IPS-18a (cell line): Measurements from ENCODE around the gene GABRB1.

ENCODE experiments used
- H3K27ac ChIP-seq: one replicate; pipeline ENCODE4 v1.5.1; 2013; ENCODE audit warnings: low read length
- H3K27me3 ChIP-seq: one replicate; pipeline ENCODE4 v1.6.1; 2013; ENCODE audit warnings: mild to moderate bottlenecking, low read length; ENCODE audit not compliant: control insufficient read depth, insufficient read depth
- H3K36me3 ChIP-seq: one replicate; pipeline ENCODE4 v1.6.1; 2013; ENCODE audit warnings: low read depth, low read length; ENCODE audit not compliant: control insufficient read depth
- H3K4me1 ChIP-seq: one replicate; pipeline ENCODE4 v1.6.1; 2013; ENCODE audit warnings: low read depth, low read length; ENCODE audit not compliant: control insufficient read depth
- H3K4me3 ChIP-seq: one replicate; pipeline ENCODE4 v1.5.1; 2013; ENCODE audit warnings: low read length
- H3K9ac ChIP-seq: one replicate; pipeline ENCODE4 v1.6.1; 2013; ENCODE audit warnings: mild to moderate bottlenecking, low read length, moderate library complexity
- H3K9me3 ChIP-seq: one replicate; pipeline ENCODE4 v1.6.1; 2013; ENCODE audit warnings: low read depth, low read length; ENCODE audit not compliant: control insufficient read depth

Gene GABRB1

DNA sequence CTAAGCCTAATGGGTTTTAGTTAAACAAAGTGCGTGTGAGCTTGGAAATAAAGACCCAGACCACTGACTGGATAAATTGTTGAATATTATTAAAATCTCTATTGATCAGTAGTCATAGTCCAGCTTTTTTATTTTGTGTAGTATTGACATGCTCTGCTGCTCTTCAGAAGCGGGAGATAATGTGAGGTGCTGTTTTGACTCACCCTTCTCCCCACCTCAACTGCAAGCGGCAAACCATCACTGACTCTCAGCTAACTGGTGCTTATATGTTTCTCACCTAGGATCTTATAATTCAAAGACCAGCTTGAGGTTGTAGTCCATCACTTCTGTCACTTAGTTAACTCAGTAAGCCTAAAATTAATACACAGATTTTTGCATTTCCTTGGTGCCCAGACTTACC lies 359.9 kb downstream of the GABRB1 start:
- Histone ChIP-seq H3K27ac (no peak overlapping the region), H3K27me3 (no peaks in the 10 kb centered on the region), H3K9me3 (no peaks in the 10 kb centered on the region), H3K4me3 (no peak overlapping the region), H3K36me3 (no peaks in the 10 kb centered on the region), H3K9ac (no peak overlapping the region), H3K4me1 (no peaks in the 10 kb centered on the region)

DNA sequence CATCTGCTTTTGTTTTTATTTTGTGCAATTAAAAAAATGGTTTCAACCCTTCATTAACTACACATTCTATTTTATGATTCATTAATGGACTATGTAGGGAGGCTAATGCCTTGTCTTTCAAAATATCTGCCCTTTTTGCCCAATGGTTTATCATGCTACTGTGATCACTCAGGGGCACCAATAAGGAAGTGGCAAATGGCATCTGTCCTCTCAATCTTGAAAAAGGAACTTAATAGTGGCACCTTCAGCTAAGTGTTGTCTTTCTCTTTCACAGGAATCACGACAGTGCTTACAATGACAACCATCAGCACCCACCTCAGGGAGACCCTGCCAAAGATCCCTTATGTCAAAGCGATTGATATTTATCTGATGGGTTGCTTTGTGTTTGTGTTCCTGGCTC lies 375.0 kb downstream of the GABRB1 start:
- Histone ChIP-seq H3K9me3 (no peaks in the 10 kb centered on the region), H3K27me3 (no peaks in the 10 kb centered on the region), H3K4me1 (no peaks in the 10 kb centered on the region), H3K27ac (no peak overlapping the region), H3K36me3 (no peaks in the 10 kb centered on the region), H3K4me3 (no peak overlapping the region), H3K9ac (no peak overlapping the region)

DNA sequence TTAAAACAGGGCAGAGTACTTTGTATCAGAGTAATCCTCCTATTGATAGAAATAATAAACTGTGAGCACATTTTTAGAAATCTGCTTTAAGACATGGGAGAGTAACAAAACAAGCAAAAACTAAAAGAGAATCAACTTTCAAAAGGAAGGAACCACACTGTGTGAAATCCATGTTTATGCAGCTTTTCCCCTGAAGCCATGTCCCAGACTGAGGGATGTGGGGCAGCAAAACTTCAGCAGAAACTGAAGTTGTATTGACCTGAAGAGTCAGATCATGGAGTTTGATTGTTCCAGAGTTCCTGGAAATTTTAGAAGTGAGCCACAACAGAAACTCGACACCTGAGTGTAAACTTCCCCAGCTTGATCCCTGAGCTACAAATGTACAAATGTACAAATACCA lies 378.9 kb downstream of the GABRB1 start:
- H3K36me3 ChIP-seq = no peaks in the 10 kb centered on the region
- H3K4me3 ChIP-seq = no peak overlapping the region
- H3K9me3 ChIP-seq = no peaks in the 10 kb centered on the region
- no peaks in the 10 kb centered on the region for H3K27me3 ChIP-seq
- peaks cover 12% of the 10 kb centered on the region for H3K4me1 ChIP-seq
- no peak overlapping the region for H3K27ac ChIP-seq
- no peak overlapping the region for H3K9ac ChIP-seq

DNA sequence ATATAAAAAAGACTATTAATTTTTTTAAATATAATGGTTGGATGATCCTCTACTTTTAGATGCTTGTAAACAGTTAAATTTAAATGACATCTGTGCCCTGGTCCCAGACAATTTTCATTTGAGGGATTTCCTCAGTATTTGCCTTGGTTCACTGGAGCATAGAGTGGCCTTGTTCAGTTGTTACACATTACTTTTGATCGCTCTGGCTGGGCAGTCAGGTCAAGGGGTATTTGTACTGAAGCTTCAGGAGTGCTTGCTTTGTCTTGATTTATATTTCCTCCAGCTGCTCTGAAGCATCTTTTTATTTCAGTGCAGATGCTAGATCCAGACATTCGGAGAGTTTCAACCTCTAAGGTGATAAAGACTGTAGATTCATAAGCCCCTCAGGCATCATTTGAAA lies 382.2 kb downstream of the GABRB1 start:
- Histone ChIP-seq H3K27me3 (no peaks in the 10 kb centered on the region), H3K4me1 (peaks cover 12% of the 10 kb centered on the region), H3K4me3 (no peak overlapping the region), H3K9me3 (no peaks in the 10 kb centered on the region), H3K36me3 (no peaks in the 10 kb centered on the region), H3K9ac (no peak overlapping the region), H3K27ac (no peak overlapping the region)

GRCh38 chr4:47415719-47416118 lies 384.4 kb downstream of the GABRB1 start:
- Histone ChIP-seq H3K4me1 (peaks cover 12% of the 10 kb centered on the region), H3K9me3 (no peaks in the 10 kb centered on the region), H3K36me3 (no peaks in the 10 kb centered on the region), H3K9ac (no peak overlapping the region), H3K27ac (no peak overlapping the region), H3K4me3 (no peak overlapping the region), H3K27me3 (no peaks in the 10 kb centered on the region)

DNA sequence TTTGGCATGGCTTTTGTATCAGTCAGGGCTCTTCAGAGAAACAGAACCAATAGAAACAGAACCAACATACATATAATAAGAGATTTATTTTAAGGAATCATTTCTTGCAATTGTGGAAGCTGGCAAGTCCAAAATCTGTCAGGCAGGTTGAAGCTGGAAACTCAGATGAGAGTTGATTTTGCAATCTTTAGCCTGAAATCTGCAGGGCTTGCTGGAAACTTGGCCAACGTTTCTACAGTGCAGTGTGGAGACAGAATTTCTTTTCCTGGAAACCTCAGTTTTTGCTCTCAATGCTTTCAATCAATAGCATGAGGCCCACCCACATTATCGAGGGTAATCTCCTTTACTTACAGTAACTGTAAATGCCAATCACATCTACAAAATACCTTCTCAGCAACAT lies 386.8 kb downstream of the GABRB1 start:
- H3K9ac ChIP-seq = no peak overlapping the region
- no peak overlapping the region for H3K27ac ChIP-seq
- no peaks in the 10 kb centered on the region for H3K27me3 ChIP-seq
- H3K9me3 ChIP-seq = no peaks in the 10 kb centered on the region
- peaks cover 12% of the 10 kb centered on the region for H3K4me1 ChIP-seq
- no peak overlapping the region for H3K4me3 ChIP-seq
- no peaks in the 10 kb centered on the region for H3K36me3 ChIP-seq

GRCh38 chr4:47419296-47419695 lies 387.9 kb downstream of the GABRB1 start:
- H3K27ac ChIP-seq = no peak overlapping the region
- H3K4me3 ChIP-seq = no peak overlapping the region
- no peaks in the 10 kb centered on the region for H3K9me3 ChIP-seq
- H3K9ac ChIP-seq = no peak overlapping the region
- H3K4me1 ChIP-seq = peaks cover 4% of the 10 kb centered on the region
- H3K36me3 ChIP-seq = no peaks in the 10 kb centered on the region
- H3K27me3 ChIP-seq = no peaks in the 10 kb centered on the region

DNA sequence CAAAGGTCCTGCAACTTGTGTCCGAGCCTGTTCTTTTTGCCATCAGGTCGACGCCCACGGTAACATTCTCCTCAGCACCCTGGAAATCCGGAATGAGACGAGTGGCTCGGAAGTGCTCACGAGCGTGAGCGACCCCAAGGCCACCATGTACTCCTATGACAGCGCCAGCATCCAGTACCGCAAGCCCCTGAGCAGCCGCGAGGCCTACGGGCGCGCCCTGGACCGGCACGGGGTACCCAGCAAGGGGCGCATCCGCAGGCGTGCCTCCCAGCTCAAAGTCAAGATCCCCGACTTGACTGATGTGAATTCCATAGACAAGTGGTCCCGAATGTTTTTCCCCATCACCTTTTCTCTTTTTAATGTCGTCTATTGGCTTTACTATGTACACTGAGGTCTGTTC lies 394.3 kb downstream of the GABRB1 start:
- Histone ChIP-seq H3K4me3 (no peak overlapping the region), H3K27me3 (no peaks in the 10 kb centered on the region), H3K9ac (no peak overlapping the region), H3K36me3 (no peaks in the 10 kb centered on the region), H3K4me1 (no peaks in the 10 kb centered on the region), H3K27ac (no peak overlapping the region), H3K9me3 (no peaks in the 10 kb centered on the region)

- Histone ChIP-seq H3K27ac (no peak overlapping the region), H3K4me1 (no peaks in the 10 kb centered on the region), H3K9ac (no peak overlapping the region), H3K36me3 (no peaks in the 10 kb centered on the region), H3K27me3 (no peaks in the 10 kb centered on the region), H3K4me3 (no peak overlapping the region), H3K9me3 (no peaks in the 10 kb centered on the region)
These were observed 396.6 kb downstream of the GABRB1 start for GRCh38 chr4:47427935-47428334.

DNA sequence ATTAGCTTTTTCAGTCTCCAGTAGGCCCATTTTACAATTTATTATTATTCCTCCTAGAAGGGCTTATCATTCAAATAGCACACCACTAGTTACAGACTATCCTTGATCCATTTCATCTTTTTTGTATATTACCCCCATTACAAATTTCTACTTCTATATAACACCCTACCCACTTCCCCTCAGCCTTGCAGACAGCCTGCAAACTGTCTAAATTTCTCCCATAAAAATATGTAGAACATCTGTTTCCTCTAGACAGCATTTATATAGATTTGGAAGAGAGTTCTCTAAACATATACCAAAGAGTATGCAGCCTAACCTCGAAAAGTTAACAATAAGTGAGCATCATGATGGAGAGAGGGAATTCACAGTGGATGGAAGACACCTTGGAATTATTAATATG lies 401.4 kb downstream of the GABRB1 start:
- Histone ChIP-seq H3K27me3 (no peaks in the 10 kb centered on the region), H3K9me3 (no peaks in the 10 kb centered on the region), H3K4me1 (no peaks in the 10 kb centered on the region), H3K36me3 (no peaks in the 10 kb centered on the region), H3K27ac (no peak overlapping the region), H3K4me3 (no peak overlapping the region), H3K9ac (no peak overlapping the region)

GRCh38 chr4:47434931-47435330 lies 403.6 kb downstream of the GABRB1 start:
- Histone ChIP-seq H3K36me3 (no peaks in the 10 kb centered on the region), H3K9me3 (no peaks in the 10 kb centered on the region), H3K9ac (no peak overlapping the region), H3K27ac (no peak overlapping the region), H3K4me1 (no peaks in the 10 kb centered on the region), H3K4me3 (no peak overlapping the region), H3K27me3 (no peaks in the 10 kb centered on the region)

DNA sequence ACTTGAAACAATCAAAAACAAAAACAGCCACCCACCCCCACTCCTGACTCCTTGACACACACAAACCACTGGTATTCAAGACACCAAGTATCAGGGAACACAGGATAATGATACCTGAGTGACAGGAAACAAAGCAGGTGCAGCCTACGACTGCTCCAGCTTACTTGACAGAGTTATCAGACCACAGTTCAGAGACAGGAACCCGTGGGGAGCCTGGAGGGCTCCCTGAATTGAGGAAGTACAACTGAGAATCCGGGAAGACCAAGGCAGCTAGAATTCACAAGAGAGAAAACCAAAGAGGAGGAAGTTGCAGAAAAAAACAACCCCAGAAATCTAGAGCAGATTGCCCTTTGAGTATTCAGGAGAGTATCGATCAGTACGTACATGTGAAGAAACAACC lies 411.6 kb downstream of the GABRB1 start:
- H3K27ac ChIP-seq = no peak overlapping the region
- no peak overlapping the region for H3K9ac ChIP-seq
- H3K36me3 ChIP-seq = no peaks in the 10 kb centered on the region
- no peak overlapping the region for H3K4me3 ChIP-seq
- no peaks in the 10 kb centered on the region for H3K9me3 ChIP-seq
- H3K4me1 ChIP-seq = peaks cover 4% of the 10 kb centered on the region
- H3K27me3 ChIP-seq = no peaks in the 10 kb centered on the region
